OCI-LY7 (cell line): ENCODE results near the gene POPDC2. TPM values are rescaled to one million over a fixed set of nuclear protein-coding genes. Genes with fewer than 3 reads are reported as not detected.

Experiments used
- BruUV-seq: library from RNA; stranded (reverse); fragments of 400-500 nt; replicated peaks from 2 replicates; lab custom pipeline; 2021; lab: Mats Ljungman, UMichigan
- CTCF ChIA-PET: fragments of 300-600 bp; sonication (Branson Sonifier 250); formaldehyde crosslinking; loops from one replicate; lab custom pipeline; 2022; ENCODE audit warnings: antibody characterized with exemption; ENCODE audit not compliant: unreplicated experiment; lab: Charles Lee
- POLR2A ChIA-PET: fragments of 300-600 bp; sonication (Branson Sonifier 250); formaldehyde crosslinking; loops from one replicate; lab custom pipeline; 2022; ENCODE audit warnings: antibody characterized with exemption; lab: Charles Lee
- DNase-seq: peaks from one replicate; pipeline ENCODE4 v3.0.0-alpha.2; 2015; ENCODE audit warnings: low spot score
- H2AFZ ChIP-seq: fragments of 200-600 bp; sonication (generic), shearing (Covaris generic); 2 replicates; pipeline ENCODE4 v1.6.1; 2014; ENCODE audit warnings: mild to moderate bottlenecking, antibody characterized with exemption, low read length, moderate library complexity
- H3K27ac ChIP-seq: fragments of 200-600 bp; sonication (generic); 2 replicates; pipeline ENCODE4 v1.5.1; 2014; ENCODE audit warnings: mixed run types, low read depth, mild to moderate bottlenecking, moderate library complexity, low read length, inconsistent platforms; ENCODE audit not compliant: poor library complexity, severe bottlenecking
- H3K36me3 ChIP-seq: fragments of 200-600 bp; sonication (generic); 2 replicates; pipeline ENCODE4 v1.6.1; 2014; ENCODE audit warnings: mild to moderate bottlenecking, antibody characterized with exemption, low read length, moderate library complexity, mixed read lengths; ENCODE audit not compliant: insufficient read depth
- H3K4me1 ChIP-seq: fragments of 200-600 bp; sonication (generic); 2 replicates; pipeline ENCODE4 v1.5.1; 2014; ENCODE audit warnings: mild to moderate bottlenecking, low read length; ENCODE audit not compliant: insufficient read depth, poor library complexity, severe bottlenecking
- H3K4me2 ChIP-seq: fragments of 200-600 bp; sonication (generic); 2 replicates; pipeline ENCODE4 v1.6.1; 2014; ENCODE audit warnings: mild to moderate bottlenecking, low read length
- H3K4me3 ChIP-seq: fragments of 200-600 bp; sonication (generic); 2 replicates; pipeline ENCODE4 v1.5.1; 2014; ENCODE audit warnings: mild to moderate bottlenecking, low read depth, low read length; ENCODE audit not compliant: poor library complexity, severe bottlenecking
- H3K79me2 ChIP-seq: fragments of 200-600 bp; sonication (generic); 2 replicates; pipeline ENCODE4 v1.6.1; 2016; ENCODE audit warnings: low read depth, mild to moderate bottlenecking, low read length, moderate library complexity, mixed read lengths; ENCODE audit not compliant: insufficient read depth
- H3K9me2 ChIP-seq: fragments of 200-600 bp; sonication (generic); 2 replicates; pipeline ENCODE4 v1.6.1; 2016; ENCODE audit warnings: mild to moderate bottlenecking, low read length, mixed read lengths; ENCODE audit not compliant: insufficient read depth
- H3K9me3 ChIP-seq: fragments of 200-600 bp; sonication (generic); 2 replicates; pipeline ENCODE4 v1.6.1; 2014; ENCODE audit warnings: mild to moderate bottlenecking, mixed run types, low read length, mixed read lengths
- H4K20me1 ChIP-seq: fragments of 200-600 bp; sonication (generic); 2 replicates; pipeline ENCODE4 v1.6.1; 2014; ENCODE audit warnings: mild to moderate bottlenecking, antibody characterized with exemption, low read length, moderate library complexity, mixed read lengths; ENCODE audit not compliant: insufficient read depth
- EZH2phosphoT487 ChIP-seq: fragments of 200-600 bp; sonication (generic); IDR thresholded peaks from 2 replicates; pipeline ENCODE4 v1.6.1; 2018; ENCODE audit warnings: low read depth, borderline replicate concordance, mild to moderate bottlenecking, mixed run types, antibody characterized with exemption, low read length, moderate library complexity, mixed read lengths
- intact Hi-C: fragments of 100-400 bp; cut with micrococcal nuclease; formaldehyde crosslinking; loops from one replicate; pipeline ENCODE4 v1.10.0; 2022; ENCODE audit not compliant: unreplicated experiment
- total RNA-seq, 2 experiments: library from RNA; depleted of rRNA in 1 of 2; stranded (reverse); fragments of >200 nt in 1 of 2; shearing (Covaris generic) in 1 of 2; gene quantifications; 2 replicates each; pipeline ENCODE4 v1.2.3, GENCODE V29; 2014 to 2022
- TF ChIP-seq, protein P1 (sequence below): fragments of 200-600 bp; sonication (generic); conservative IDR thresholded peaks from 2 replicates; pipeline ENCODE4 v1.5.1; 2014; ENCODE audit warnings: mild to moderate bottlenecking, antibody characterized with exemption, low read length, moderate library complexity, mixed read lengths

The POPDC2 gene
- total RNA-seq, 2 experiments from 2014 or later, result 0.16 to 1.3 TPM

DNA sequence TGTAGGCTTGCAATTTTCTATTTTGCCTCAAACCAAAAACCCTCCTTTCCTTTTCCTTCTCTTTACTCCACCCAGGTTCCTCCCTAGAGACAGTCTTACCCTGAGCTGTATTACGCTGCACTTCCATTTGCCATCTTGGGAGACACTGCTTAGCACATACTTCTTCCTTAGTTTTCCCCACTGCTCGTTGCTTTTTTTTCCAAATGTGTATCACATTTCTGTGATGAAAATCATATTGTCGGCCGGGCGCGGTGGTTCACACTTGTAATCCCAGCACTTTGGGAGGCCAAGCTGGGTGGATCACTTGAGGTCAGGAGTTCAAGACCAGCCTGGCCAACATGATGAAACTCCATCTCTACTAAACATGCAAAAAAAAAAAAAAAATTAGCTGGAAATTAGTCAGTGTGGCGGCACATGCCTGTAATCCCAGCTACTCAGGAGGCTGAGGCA lies 29.5 kb downstream of the POPDC2 start:
- TF ChIP-seq, protein P1, sequence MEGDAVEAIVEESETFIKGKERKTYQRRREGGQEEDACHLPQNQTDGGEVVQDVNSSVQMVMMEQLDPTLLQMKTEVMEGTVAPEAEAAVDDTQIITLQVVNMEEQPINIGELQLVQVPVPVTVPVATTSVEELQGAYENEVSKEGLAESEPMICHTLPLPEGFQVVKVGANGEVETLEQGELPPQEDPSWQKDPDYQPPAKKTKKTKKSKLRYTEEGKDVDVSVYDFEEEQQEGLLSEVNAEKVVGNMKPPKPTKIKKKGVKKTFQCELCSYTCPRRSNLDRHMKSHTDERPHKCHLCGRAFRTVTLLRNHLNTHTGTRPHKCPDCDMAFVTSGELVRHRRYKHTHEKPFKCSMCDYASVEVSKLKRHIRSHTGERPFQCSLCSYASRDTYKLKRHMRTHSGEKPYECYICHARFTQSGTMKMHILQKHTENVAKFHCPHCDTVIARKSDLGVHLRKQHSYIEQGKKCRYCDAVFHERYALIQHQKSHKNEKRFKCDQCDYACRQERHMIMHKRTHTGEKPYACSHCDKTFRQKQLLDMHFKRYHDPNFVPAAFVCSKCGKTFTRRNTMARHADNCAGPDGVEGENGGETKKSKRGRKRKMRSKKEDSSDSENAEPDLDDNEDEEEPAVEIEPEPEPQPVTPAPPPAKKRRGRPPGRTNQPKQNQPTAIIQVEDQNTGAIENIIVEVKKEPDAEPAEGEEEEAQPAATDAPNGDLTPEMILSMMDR, result no peak
- TF ChIP-seq EZH2phosphoT487, result no peak
- H3K4me1 ChIP-seq, result no peaks in the 10 kb centered on the region
- H3K4me2 ChIP-seq, result no peak overlapping the region
- no peak overlapping the region for H2AFZ ChIP-seq
- intact Hi-C loops, result no loop called here
- H4K20me1 ChIP-seq, result no peaks in the 10 kb centered on the region
- no peaks in the 10 kb centered on the region for H3K36me3 ChIP-seq
- no peak overlapping the region for H3K27ac ChIP-seq
- H3K9me2 ChIP-seq, result no peaks in the 10 kb centered on the region
- ChIA-PET CTCF (no interaction called here), POLR2A (interaction anchor here (0.6 to 0.7 kb wide), 2 partner anchors 11 to 748 kb away, joined by 3 read pairs; no protein-coding TSS in a partner anchor)
- DNase-seq, result no peak
- BruUV-seq, result no TSS peak
- no peak overlapping the region for H3K4me3 ChIP-seq
- no peaks in the 10 kb centered on the region for H3K79me2 ChIP-seq
- no peaks in the 10 kb centered on the region for H3K9me3 ChIP-seq

DNA sequence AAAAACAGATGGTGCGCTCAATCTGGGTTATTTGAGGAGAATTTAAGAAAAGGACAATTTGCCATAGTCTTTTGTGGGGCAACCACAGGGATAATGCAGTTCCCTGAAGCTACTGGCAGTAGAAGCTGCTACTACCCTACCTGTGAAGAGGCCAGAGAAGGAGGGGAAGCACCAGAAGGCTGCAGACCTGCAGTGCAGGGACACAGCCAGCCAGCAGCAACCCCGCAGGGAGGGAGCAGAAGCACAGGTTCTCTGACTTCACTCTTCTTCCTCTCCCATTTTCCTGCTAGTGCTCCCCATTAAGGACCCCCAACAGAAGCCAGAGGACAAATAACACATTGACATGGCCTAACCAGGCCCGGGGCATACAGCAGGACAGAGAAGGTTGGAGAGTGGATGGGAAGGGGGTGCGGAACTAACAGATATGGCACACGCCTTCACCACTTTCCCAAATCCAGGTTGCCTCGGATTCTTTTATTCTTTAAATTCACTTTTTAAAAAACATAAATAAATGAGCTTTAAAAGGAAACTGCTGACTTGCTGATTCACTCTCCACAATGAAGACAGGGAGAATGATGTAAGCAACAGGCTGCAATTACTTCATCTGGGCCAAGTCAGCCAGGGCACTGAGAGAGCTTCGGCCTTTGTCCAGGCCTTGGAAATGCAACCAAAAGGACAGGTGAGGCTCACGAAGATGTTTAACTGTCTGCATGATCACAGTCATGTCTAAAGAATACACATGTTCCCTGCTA lies 30.1 kb downstream of the POPDC2 start:
- no peak for TF ChIP-seq EZH2phosphoT487
- TF ChIP-seq, protein P1, result no peak
- Histone ChIP-seq H4K20me1 (no peaks in the 10 kb centered on the region), H3K4me2 (no peak overlapping the region), H3K9me2 (no peaks in the 10 kb centered on the region), H3K4me1 (no peaks in the 10 kb centered on the region), H3K27ac (no peak overlapping the region), H3K4me3 (no peak overlapping the region), H2AFZ (no peak overlapping the region), H3K36me3 (no peaks in the 10 kb centered on the region), H3K9me3 (no peaks in the 10 kb centered on the region), H3K79me2 (no peaks in the 10 kb centered on the region)
- no peak for DNase-seq
- no TSS peak for BruUV-seq
- POLR2A ChIA-PET, result interaction anchor here (0.7 kb wide), 1 partner anchor 12 kb away, joined by 3 read pairs; no protein-coding TSS in a partner anchor
- CTCF ChIA-PET, result no interaction called here
- intact Hi-C loops, result no loop called here
